HT1080 (cell line): Measurements from ENCODE around the gene PPRC1. TPM values are rescaled to one million over a fixed set of nuclear protein-coding genes. Genes with fewer than 3 reads are reported as not detected.
"Not testable (repeated sequence)": the region's sequence is repeated elsewhere in the genome, so short reads cannot be mapped to it uniquely, and the experiment has no call there.

ENCODE experiments used
- DNase-seq: peaks from one replicate; pipeline ENCODE4 v3.0.0-alpha.2; 2015; ENCODE audit warnings: low read depth
- small RNA-seq: library from RNA; depleted of rRNA; stranded (forward); fragments of <200 nt; gene quantifications from one replicate; pipeline ENCODE3, GENCODE V24; 2014
- total RNA-seq: library from RNA; depleted of rRNA; stranded (reverse); fragments of >200 nt; shearing (Covaris generic); gene quantifications from 2 replicates; pipeline ENCODE4 v1.2.3, GENCODE V29; 2014; rRNA removed

PPRC1 gene
- total RNA-seq, 1 experiment from 2014 or later, result 38.3 TPM

GRCh38 chr10:102188298-102188940 is 55.6 kb downstream of the PPRC1 start:
- no peak for DNase-seq

GRCh38 chr10:102188941-102189898 is 56.4 kb downstream of the PPRC1 start:
- DNase-seq, result not testable (repeated sequence)

- DNase-seq, result no peak
These were observed 59.1 kb downstream of the PPRC1 start for GRCh38 chr10:102191956-102192355.

- DNase-seq, result peak; percentile 74
These were observed 62.5 kb downstream of the PPRC1 start for GRCh38 chr10:102195296-102195870.

GRCh38 chr10:102196893-102197292 is 64.1 kb downstream of the PPRC1 start:
- DNase-seq, result no peak

GRCh38 chr10:102198027-102198426 is 65.2 kb downstream of the PPRC1 start:
- no peak for DNase-seq

Small RNA genes within 50 kb of the gene (small RNA-seq; reads per million reads assigned to genes)
- not detected for gene AL500527.1
- not detected for gene AL500527.2

Other genes starting within 250 kb of the PPRC1 start
- gene ARMH3, start 76.9 kb upstream of the PPRC1 start, total RNA-seq, result 6.2 and 6.6 TPM in 2 replicates
- 37.6 and 38.5 TPM in 2 replicates for gene HPS6, start 67.7 kb upstream of the PPRC1 start, total RNA-seq
- 32.2 and 34.4 TPM in 2 replicates for gene LDB1, start 12.7 kb upstream of the PPRC1 start, total RNA-seq
- 95.2 and 119 TPM in 2 replicates for gene NOLC1, start 19.3 kb downstream of the PPRC1 start, total RNA-seq
- gene ELOVL3, start 93.3 kb downstream of the PPRC1 start, total RNA-seq, result not detected in 2 replicates
- not detected in 2 replicates for gene PITX3, start 108.5 kb downstream of the PPRC1 start, total RNA-seq
- 20.8 and 27.6 TPM in 2 replicates for gene GBF1, start 112.5 kb downstream of the PPRC1 start, total RNA-seq